HepG2 (cell line): ENCODE data around the gene ODAD4. TPM values are rescaled to one million over a fixed set of nuclear protein-coding genes. Genes with fewer than 3 reads are reported as not detected.
A peak's percentile ranks its signal among the peaks of the same experiment; 100 is the strongest.

Source experiments
- BCL3 ChIP-seq: sonication (generic); formaldehyde crosslinking; IDR thresholded peaks from 2 replicates; pipeline ENCODE4 v1.5.1; 2020; ENCODE audit warnings: mild to moderate bottlenecking, missing genetic modification reagents, moderate library complexity
- ELF1 ChIP-seq: sonication (generic); formaldehyde crosslinking; IDR thresholded peaks from 2 replicates; pipeline ENCODE4 v1.4.0; 2020; ENCODE audit warnings: missing genetic modification reagents
- FOXM1 ChIP-seq: sonication (generic); formaldehyde crosslinking; IDR thresholded peaks from 2 replicates; pipeline ENCODE4 v1.5.0; 2020; ENCODE audit warnings: missing genetic modification reagents
- HNF4A ChIP-seq: sonication (generic); formaldehyde crosslinking; IDR thresholded peaks from 2 replicates; pipeline ENCODE4 v1.4.0; 2020; ENCODE audit warnings: missing genetic modification reagents
- HOXA9 ChIP-seq: sonication (generic); formaldehyde crosslinking; IDR thresholded peaks from 2 replicates; pipeline ENCODE4 v1.8.1; 2022; ENCODE audit warnings: missing genetic modification reagents, mild to moderate bottlenecking, moderate library complexity, borderline replicate concordance
- KAT7 ChIP-seq: IDR thresholded peaks from 2 replicates; pipeline ENCODE4 v1.6.1; 2018; ENCODE audit warnings: borderline replicate concordance, missing compliant biosample characterization
- MTA1 ChIP-seq: sonication (generic); formaldehyde crosslinking; IDR thresholded peaks from 2 replicates; pipeline ENCODE4 v1.4.0; 2020; ENCODE audit warnings: missing genetic modification reagents, mild to moderate bottlenecking, borderline replicate concordance
- NAIF1 ChIP-seq: sonication (generic); formaldehyde crosslinking; IDR thresholded peaks from 2 replicates; pipeline ENCODE4 v1.5.0; 2020; ENCODE audit warnings: mild to moderate bottlenecking, missing genetic modification reagents, borderline replicate concordance
- NCOA1 ChIP-seq: sonication (generic); formaldehyde crosslinking; IDR thresholded peaks from 2 replicates; pipeline ENCODE4 v1.9.0; 2021; ENCODE audit warnings: missing genetic modification reagents
- NFYB ChIP-seq: sonication (generic); formaldehyde crosslinking; IDR thresholded peaks from 2 replicates; pipeline ENCODE4 v1.4.0; 2020; ENCODE audit warnings: missing genetic modification reagents
- SNAPC4 ChIP-seq: sonication (generic); formaldehyde crosslinking; IDR thresholded peaks from 2 replicates; pipeline ENCODE4 v1.4.0; 2020; ENCODE audit warnings: mild to moderate bottlenecking, missing genetic modification reagents
- ZBTB33 ChIP-seq: sonication (generic); formaldehyde crosslinking; IDR thresholded peaks from 2 replicates; pipeline ENCODE4 v1.4.0; 2020; ENCODE audit warnings: missing genetic modification reagents
- ZNF710 ChIP-seq: sonication (generic); formaldehyde crosslinking; IDR thresholded peaks from 2 replicates; pipeline ENCODE4 v1.5.0; 2020; ENCODE audit warnings: mild to moderate bottlenecking, missing genetic modification reagents, borderline replicate concordance
- ZNF784 ChIP-seq: sonication (generic); formaldehyde crosslinking; IDR thresholded peaks from 2 replicates; pipeline ENCODE4 v1.5.1; 2020; ENCODE audit warnings: missing genetic modification reagents, mild to moderate bottlenecking, borderline replicate concordance
- ZSCAN9 ChIP-seq: IDR thresholded peaks from 2 replicates; pipeline ENCODE4 v1.6.1; 2016; ENCODE audit warnings: borderline replicate concordance
- polyA plus RNA-seq, 8 experiments: library from polyadenylated mRNA; depleted of rRNA in 3 of 8; stranded (reverse) in 7 of 8; unstranded in 1 of 8; fragments of >200 nt; fragmentation: Illumina TruSeq in 4 of 8; extraction: Trizol in 4 of 8; gene quantifications; 2 replicates each; pipeline versions ENCODE4 v1.2.1 to v1.2.3, GENCODE V29; 2011 to 2016; ENCODE audit warnings: low read depth in 4 of 8, missing spikeins in 1 of 8, mixed read lengths in 1 of 8; ENCODE audit not compliant: insufficient read depth in 1 of 8
- total RNA-seq, 5 experiments: library from RNA; depleted of rRNA; stranded (reverse); fragments of >200 nt; fragmentation: Illumina TruSeq; extraction: Trizol; gene quantifications; 2 replicates each; pipeline ENCODE4 v1.2.3, GENCODE V29; 2016; ENCODE audit warnings: low read depth in 1 of 5

ODAD4 gene
- total and polyA plus RNA-seq, 2 of the 13 experiments (the other 11 are each of a cell fraction or from before 2014, with no cell fraction given): 0.48 to 0.53 TPM

- TF ChIP-seq ELF1 (CRISPR knock-in tag) (peak; percentile 43; the same call in 1 of the 2 replicates), NAIF1 (no peak), HNF4A (CRISPR knock-in tag) (peak; percentile 85), ZBTB33 (CRISPR knock-in tag) (peak; percentile 95), ZNF710 (CRISPR knock-in tag) (peak; percentile 85; the same call in 1 of the 2 replicates), ZSCAN9 (CRISPR knock-in tag) (peak; percentile 73; the same call in 1 of the 2 replicates), ZNF784 (CRISPR knock-in tag) (peak; percentile 89), MTA1 (peak; percentile 94; the same call in 1 of the 2 replicates), FOXM1 (CRISPR knock-in tag) (no peak), SNAPC4 (CRISPR knock-in tag) (peak; percentile 77; the same call in 1 of the 2 replicates), NCOA1 (CRISPR knock-in tag) (no peak; the same call in 1 of the 2 replicates), NFYB (CRISPR knock-in tag) (no peak), KAT7 (CRISPR knock-in tag) (peak; percentile 85; the same call in 1 of the 2 replicates), BCL3 (peak; percentile 89), HOXA9 (CRISPR knock-in tag) (no peak)
Measured at GRCh38 chr17:41907633-41908539, 22.5 kb upstream of the ODAD4 start (continued).
